Measurements from ENCODE around the gene KNDC1. TPM values are rescaled to one million over a fixed set of nuclear protein-coding genes. Genes with fewer than 3 reads are reported as not detected.

KNDC1 gene
- total and polyA plus RNA-seq, 12 donors = 1.0 to 93.4 (median 39.0) TPM

DNA sequence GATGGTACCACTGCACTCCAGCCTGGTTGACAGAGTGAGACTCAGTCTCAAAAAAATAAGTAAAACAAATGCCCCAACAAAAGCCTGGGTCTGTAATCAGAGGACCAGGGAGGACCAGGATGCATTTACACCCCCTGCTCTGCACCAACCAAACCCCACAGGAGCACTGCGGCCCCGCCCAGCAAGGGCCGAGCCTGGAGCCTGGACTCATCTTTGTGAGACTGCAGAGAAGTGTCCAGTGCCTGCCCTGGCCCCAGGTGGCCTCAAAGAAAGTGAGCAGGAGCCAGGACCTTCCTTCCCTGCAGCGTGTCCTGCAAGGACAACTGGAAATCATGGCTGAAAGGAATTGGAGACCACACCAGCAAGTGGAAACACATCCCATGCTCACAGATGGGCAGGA lies 31.6 kb downstream of the KNDC1 start:
- Histone ChIP-seq H3K27me3 (no peaks in the 10 kb centered on the region), H3K36me3 (replicated peaks in 1 of 2) (no peaks in the 10 kb centered on the region), H3K9me3 (replicated peaks in 1 of 3) (no peaks in the 10 kb centered on the region), H3K27ac (no peak overlapping the region), H3K4me1 (replicated peaks in 1 of 2) (no peaks in the 10 kb centered on the region), H3K4me3 (no peak overlapping the region)
- intact Hi-C loops (cut with DNase I) = no loop called here
- 93 to 100% (median 98%) methylated on average over 3 to 4 of the region's 4 CpGs for WGBS, 4 donors
- no peak for TF ChIP-seq POLR2A (IDR thresholded peaks at IDR 0.05)
- TF ChIP-seq, protein P1, sequence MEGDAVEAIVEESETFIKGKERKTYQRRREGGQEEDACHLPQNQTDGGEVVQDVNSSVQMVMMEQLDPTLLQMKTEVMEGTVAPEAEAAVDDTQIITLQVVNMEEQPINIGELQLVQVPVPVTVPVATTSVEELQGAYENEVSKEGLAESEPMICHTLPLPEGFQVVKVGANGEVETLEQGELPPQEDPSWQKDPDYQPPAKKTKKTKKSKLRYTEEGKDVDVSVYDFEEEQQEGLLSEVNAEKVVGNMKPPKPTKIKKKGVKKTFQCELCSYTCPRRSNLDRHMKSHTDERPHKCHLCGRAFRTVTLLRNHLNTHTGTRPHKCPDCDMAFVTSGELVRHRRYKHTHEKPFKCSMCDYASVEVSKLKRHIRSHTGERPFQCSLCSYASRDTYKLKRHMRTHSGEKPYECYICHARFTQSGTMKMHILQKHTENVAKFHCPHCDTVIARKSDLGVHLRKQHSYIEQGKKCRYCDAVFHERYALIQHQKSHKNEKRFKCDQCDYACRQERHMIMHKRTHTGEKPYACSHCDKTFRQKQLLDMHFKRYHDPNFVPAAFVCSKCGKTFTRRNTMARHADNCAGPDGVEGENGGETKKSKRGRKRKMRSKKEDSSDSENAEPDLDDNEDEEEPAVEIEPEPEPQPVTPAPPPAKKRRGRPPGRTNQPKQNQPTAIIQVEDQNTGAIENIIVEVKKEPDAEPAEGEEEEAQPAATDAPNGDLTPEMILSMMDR (IDR thresholded peaks at IDR 0.05) = no peak
- DNase-seq = no peak

DNA sequence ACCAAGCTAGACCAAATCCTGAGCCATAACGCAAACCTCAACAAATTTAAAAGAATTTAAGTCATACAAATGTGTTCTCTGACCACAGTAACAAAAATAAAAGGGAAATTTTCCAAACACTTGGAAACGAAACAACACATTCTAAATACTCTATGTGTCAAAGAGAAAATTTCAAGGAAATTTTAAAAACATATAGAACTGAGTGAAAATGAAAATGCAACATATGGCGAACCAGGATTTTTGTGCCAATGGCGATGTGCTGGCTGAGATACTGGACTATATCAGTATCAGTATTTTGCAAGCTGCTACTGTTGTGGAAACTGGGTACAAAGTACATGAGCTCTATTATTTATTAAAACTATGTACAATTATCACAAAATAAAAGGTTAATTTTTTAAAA lies 34.1 kb downstream of the KNDC1 start:
- H3K9me3 ChIP-seq (replicated peaks in 1 of 3) = no peaks in the 10 kb centered on the region
- no peak for DNase-seq
- no peaks in the 10 kb centered on the region for H3K27me3 ChIP-seq
- no peak overlapping the region for H3K27ac ChIP-seq
- 87 to 90% (median 89%) methylated on average over 4 of the region's 4 CpGs for WGBS, 4 donors
- TF ChIP-seq, protein P1 (IDR thresholded peaks at IDR 0.05) = no peak
- no peak for TF ChIP-seq POLR2A (IDR thresholded peaks at IDR 0.05)
- no peak overlapping the region for H3K4me3 ChIP-seq
- intact Hi-C loops (cut with DNase I) = no loop called here
- H3K4me1 ChIP-seq (replicated peaks in 1 of 2) = no peaks in the 10 kb centered on the region
- H3K36me3 ChIP-seq (replicated peaks in 1 of 2) = no peaks in the 10 kb centered on the region

DNA sequence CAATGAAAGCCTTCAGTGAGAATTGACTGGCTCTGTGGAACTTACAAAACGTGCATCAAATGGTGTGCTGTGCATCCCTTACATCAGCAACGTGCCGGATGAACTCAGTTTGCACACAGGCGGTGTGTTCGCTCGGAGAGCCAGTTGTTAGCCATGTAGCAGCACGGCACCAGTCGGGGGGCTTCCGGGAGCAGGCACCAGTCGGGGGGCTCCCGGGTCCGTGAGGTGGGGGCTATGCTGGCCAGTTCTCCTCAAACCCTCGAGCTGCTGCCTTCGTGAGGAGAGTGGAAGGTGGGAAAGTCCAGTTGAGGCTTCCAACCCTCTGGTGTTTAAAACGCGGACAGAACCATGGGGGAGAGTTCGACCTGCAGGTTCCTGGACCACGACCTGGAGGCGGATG lies 35.1 kb downstream of the KNDC1 start:
- no peak for TF ChIP-seq POLR2A (IDR thresholded peaks at IDR 0.05)
- TF ChIP-seq, protein P1 (IDR thresholded peaks at IDR 0.05) = no peak
- intact Hi-C loops (cut with DNase I) = no loop called here
- Histone ChIP-seq H3K4me1 (replicated peaks in 1 of 2) (no peaks in the 10 kb centered on the region), H3K27ac (no peak overlapping the region), H3K36me3 (replicated peaks in 1 of 2) (no peaks in the 10 kb centered on the region), H3K9me3 (replicated peaks in 1 of 3) (no peaks in the 10 kb centered on the region), H3K4me3 (no peak overlapping the region), H3K27me3 (no peaks in the 10 kb centered on the region)
- no peak for DNase-seq
- 87 to 92% (median 90%) methylated on average over 15 to 19 of the region's 19 CpGs for WGBS, 4 donors

- 95 to 100% (median 96%) methylated on average over 3 to 23 of the region's 23 CpGs for WGBS, 4 donors
- Histone ChIP-seq H3K36me3 (replicated peaks in 1 of 2) (no peaks in the 10 kb centered on the region), H3K9me3 (replicated peaks in 1 of 3) (no peaks in the 10 kb centered on the region), H3K4me1 (replicated peaks in 1 of 2) (no peaks in the 10 kb centered on the region), H3K4me3 (no peak overlapping the region), H3K27me3 (no peaks in the 10 kb centered on the region), H3K27ac (no peak overlapping the region)
- intact Hi-C loops (cut with DNase I) = no loop called here
- DNase-seq = no peak
- TF ChIP-seq POLR2A (IDR thresholded peaks at IDR 0.05) = no peak
- TF ChIP-seq, protein P1 (IDR thresholded peaks at IDR 0.05) = no peak
These were observed 35.6 kb downstream of the KNDC1 start for GRCh38 chr10:133195611-133196010.

Data from adrenal gland (tissue), 12 donors.